GM12878 (cell line): ENCODE measurements around the gene QSOX2.

ENCODE experiments used
- SMAD1 ChIP-seq: fragments of 450-650 bp; IDR thresholded peaks from 2 replicates; pipeline ENCODE4 v1.6.1; 2018; ENCODE audit warnings: mild to moderate bottlenecking, low read depth; ENCODE audit not compliant: partially characterized antibody
- TARDBP ChIP-seq: IDR thresholded peaks from 2 replicates; pipeline ENCODE4 v1.6.1; 2016; ENCODE audit warnings: borderline replicate concordance
- TF ChIP-seq, protein P1 (sequence below): IDR thresholded peaks from 2 replicates; pipeline ENCODE4 v1.6.1; 2012; ENCODE audit warnings: mild to moderate bottlenecking, low read depth, low read length

DNA sequence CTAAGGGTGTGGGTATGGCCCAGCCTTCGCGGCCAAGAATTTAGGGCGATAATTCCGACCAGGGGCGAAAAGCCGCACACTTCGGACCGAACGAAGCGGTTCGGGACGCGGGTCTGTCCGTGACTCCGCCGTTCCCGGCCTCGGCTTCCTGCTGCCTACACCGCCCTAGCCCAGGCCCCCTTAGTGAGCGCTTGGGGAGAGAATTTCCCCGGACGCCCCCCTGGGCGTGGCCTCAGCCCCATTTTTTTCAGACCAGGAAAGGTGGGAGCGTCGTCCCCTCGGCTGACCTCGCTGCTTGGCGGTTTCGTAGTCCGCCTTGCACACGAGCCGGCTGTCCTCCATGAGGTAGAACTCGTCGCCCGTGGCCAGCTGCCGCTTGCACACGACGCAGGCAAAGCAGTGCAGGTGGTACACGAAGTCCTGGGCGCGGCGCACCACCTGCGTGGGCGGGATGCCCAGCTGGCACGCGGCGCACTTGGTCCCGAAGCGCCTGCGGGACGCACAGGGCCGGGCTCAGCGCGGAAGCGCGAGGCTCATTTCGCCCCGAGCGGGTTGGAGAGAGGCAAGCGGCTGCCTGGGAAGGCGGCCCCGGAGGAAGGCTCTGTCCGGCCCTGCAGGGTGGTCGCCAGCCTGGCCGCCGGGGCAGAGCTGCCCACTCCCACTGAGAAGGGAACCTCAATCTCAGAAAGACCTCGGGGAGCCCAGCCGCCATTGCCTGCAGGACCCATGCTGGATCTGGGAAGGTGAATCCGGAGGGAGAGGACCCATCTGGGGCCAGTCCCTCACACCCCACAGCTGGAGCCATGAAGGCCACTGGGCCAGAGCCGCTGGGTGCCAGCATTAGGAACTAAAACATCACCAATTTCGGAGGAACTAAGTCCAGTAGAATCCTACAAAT, 46.0 kb downstream of the QSOX2 start:
- TF ChIP-seq TARDBP (no peak), SMAD1 (no peak)
- TF ChIP-seq, protein P1, sequence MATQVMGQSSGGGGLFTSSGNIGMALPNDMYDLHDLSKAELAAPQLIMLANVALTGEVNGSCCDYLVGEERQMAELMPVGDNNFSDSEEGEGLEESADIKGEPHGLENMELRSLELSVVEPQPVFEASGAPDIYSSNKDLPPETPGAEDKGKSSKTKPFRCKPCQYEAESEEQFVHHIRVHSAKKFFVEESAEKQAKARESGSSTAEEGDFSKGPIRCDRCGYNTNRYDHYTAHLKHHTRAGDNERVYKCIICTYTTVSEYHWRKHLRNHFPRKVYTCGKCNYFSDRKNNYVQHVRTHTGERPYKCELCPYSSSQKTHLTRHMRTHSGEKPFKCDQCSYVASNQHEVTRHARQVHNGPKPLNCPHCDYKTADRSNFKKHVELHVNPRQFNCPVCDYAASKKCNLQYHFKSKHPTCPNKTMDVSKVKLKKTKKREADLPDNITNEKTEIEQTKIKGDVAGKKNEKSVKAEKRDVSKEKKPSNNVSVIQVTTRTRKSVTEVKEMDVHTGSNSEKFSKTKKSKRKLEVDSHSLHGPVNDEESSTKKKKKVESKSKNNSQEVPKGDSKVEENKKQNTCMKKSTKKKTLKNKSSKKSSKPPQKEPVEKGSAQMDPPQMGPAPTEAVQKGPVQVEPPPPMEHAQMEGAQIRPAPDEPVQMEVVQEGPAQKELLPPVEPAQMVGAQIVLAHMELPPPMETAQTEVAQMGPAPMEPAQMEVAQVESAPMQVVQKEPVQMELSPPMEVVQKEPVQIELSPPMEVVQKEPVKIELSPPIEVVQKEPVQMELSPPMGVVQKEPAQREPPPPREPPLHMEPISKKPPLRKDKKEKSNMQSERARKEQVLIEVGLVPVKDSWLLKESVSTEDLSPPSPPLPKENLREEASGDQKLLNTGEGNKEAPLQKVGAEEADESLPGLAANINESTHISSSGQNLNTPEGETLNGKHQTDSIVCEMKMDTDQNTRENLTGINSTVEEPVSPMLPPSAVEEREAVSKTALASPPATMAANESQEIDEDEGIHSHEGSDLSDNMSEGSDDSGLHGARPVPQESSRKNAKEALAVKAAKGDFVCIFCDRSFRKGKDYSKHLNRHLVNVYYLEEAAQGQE: no peak
